ENCODE data around the gene AGTRAP. TPM values are rescaled to one million over a fixed set of nuclear protein-coding genes. Genes with fewer than 3 reads are reported as not detected.

The AGTRAP gene
- total and polyA plus RNA-seq, 2 donors (not counting 1 experiment from before 2014, with no cell fraction given) = 25.5 to 58.8 TPM

DNA sequence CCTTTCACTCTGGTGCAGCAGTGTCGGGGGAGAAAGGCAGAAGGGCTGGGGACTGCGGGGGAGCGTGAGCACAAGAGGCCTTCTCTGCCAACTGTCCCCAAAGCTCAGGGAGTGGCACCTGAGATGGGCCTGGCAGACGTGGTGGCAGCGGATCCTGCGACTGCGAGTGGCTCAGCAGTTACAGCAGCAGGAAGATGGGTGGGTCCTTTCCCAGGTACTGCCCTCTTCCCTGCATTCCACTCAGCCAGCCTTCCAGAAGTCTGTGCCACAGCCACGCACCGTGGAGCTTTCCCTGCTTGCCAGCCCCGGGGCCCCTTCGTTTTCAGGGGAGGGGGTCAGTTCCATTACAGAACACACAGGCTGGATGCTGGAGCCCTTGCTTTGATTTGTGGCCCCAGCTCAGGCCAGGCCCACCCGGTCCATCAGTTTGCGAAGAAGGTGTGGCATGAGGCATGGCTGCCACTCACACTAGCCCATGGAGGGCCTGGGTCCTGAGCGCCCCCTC lies 52.7 kb downstream of the AGTRAP start:
- no peak for DNase-seq (ENCODE audit: low read depth in 2 of 2)
- H3K27ac ChIP-seq (ENCODE audit: insufficient read depth, low read length) = no peak overlapping the region

GRCh38 chr1:11789126-11790067 lies 53.5 kb downstream of the AGTRAP start:
- no peak overlapping the region for H3K4me2 ChIP-seq (ENCODE audit: extremely low read depth, insufficient read depth, low read length)
- no peaks in the 10 kb centered on the region for H3K9me3 ChIP-seq (ENCODE audit: control insufficient read depth, insufficient read depth, low read depth, low read length)
- TF ChIP-seq EZH2 (IDR thresholded peaks at IDR 0.05; ENCODE audit: low read length, missing control alignments) (no peak), CTCF (conservative IDR thresholded peaks at IDR 0.05 in 1 of 2, IDR thresholded peaks at IDR 0.05 in 1 of 2; ENCODE audit: low read depth in 1 of 2, low read length in 2 of 2) (no peak)
- H3K4me3 ChIP-seq (replicated peaks in 1 of 4; ENCODE audit: control extremely low read depth in 1 of 4, insufficient read depth in 1 of 4, low read depth in 3 of 4, low read length in 4 of 4) = no peak overlapping the region
- DNase-seq (ENCODE audit: low read depth in 2 of 2) = no peak
- H4K20me1 ChIP-seq (ENCODE audit: control insufficient read depth, extremely low read depth, insufficient read depth, low read length) = no peaks in the 10 kb centered on the region
- peaks cover 36% of the 10 kb centered on the region for H3K36me3 ChIP-seq (ENCODE audit: control insufficient read depth, insufficient read depth, low read length)
- H3K27me3 ChIP-seq (ENCODE audit: control insufficient read depth, insufficient read depth, low read length) = no peaks in the 10 kb centered on the region
- peak overlapping the region; percentile 96 for H3K27ac ChIP-seq (ENCODE audit: insufficient read depth, low read length)
- no peaks in the 10 kb centered on the region for H3K79me2 ChIP-seq (ENCODE audit: control insufficient read depth, insufficient read depth, low read length)
- H3K4me1 ChIP-seq (ENCODE audit: control insufficient read depth, extremely low read depth, insufficient read depth, low read length) = peaks cover 37% of the 10 kb centered on the region
- H2AFZ ChIP-seq (ENCODE audit: low read length) = no peak overlapping the region
- no peak overlapping the region for H3K9ac ChIP-seq (ENCODE audit: insufficient read depth, low read length)

More for the DNA sequence above, 52.7 kb downstream of the AGTRAP start:
- no peaks in the 10 kb centered on the region for H4K20me1 ChIP-seq (ENCODE audit: control insufficient read depth, extremely low read depth, insufficient read depth, low read length)
- TF ChIP-seq CTCF (conservative IDR thresholded peaks at IDR 0.05 in 1 of 2, IDR thresholded peaks at IDR 0.05 in 1 of 2; ENCODE audit: low read depth in 1 of 2, low read length in 2 of 2) = no peak
- no peak for TF ChIP-seq EZH2 (IDR thresholded peaks at IDR 0.05; ENCODE audit: low read length, missing control alignments)
- H3K4me1 ChIP-seq (ENCODE audit: control insufficient read depth, extremely low read depth, insufficient read depth, low read length) = peaks cover 37% of the 10 kb centered on the region
- H3K4me3 ChIP-seq (replicated peaks in 1 of 4; ENCODE audit: control extremely low read depth in 1 of 4, insufficient read depth in 1 of 4, low read depth in 3 of 4, low read length in 4 of 4) = no peak overlapping the region
- no peak overlapping the region for H3K4me2 ChIP-seq (ENCODE audit: extremely low read depth, insufficient read depth, low read length)
- H3K36me3 ChIP-seq (ENCODE audit: control insufficient read depth, insufficient read depth, low read length) = peaks cover 30% of the 10 kb centered on the region
- H3K27me3 ChIP-seq (ENCODE audit: control insufficient read depth, insufficient read depth, low read length) = no peaks in the 10 kb centered on the region
- H3K79me2 ChIP-seq (ENCODE audit: control insufficient read depth, insufficient read depth, low read length) = no peaks in the 10 kb centered on the region
- H2AFZ ChIP-seq (ENCODE audit: low read length) = no peak overlapping the region
- no peaks in the 10 kb centered on the region for H3K9me3 ChIP-seq (ENCODE audit: control insufficient read depth, insufficient read depth, low read depth, low read length)
- no peak overlapping the region for H3K9ac ChIP-seq (ENCODE audit: insufficient read depth, low read length)

DNA sequence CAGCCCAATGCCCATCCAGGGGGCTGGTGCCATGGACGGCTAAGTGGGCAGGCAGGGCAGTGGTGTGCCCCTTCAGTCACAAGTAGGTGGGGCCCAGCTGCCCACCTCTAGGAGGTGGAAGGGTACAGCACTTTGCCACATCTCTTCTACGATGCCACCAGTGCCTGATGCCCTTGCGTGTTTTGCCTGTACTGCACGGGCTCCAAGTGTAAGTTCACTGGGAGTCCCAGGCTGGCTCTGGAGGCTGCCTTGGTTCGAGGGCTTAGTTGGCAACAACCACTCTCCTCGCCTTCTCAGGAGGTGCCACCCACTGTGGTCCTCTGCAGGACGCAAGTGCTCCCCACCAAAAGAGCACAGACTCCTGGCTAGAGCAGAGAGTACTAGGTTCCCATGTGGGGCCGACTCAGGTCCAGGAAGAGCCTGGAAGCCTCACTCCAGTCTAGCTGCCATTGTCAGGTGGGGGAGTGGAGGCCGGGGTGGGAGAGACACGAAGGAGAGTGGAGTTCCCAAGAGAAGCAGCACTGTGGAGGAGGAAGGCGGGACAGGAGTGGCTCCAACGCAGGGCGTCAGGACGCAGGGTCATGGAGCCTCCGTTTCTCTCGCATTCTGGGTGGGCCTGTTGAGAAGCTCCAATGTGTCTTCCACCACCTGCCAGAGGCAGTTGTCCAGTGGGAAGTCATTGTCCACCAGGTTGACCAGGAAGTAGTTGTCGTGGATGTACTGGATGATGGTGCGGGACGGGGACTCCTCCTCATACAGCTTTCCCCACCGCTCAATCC lies 54.4 kb downstream of the AGTRAP start:
- no peaks in the 10 kb centered on the region for H3K9me3 ChIP-seq (ENCODE audit: control insufficient read depth, insufficient read depth, low read depth, low read length)
- no peak for TF ChIP-seq EZH2 (IDR thresholded peaks at IDR 0.05; ENCODE audit: low read length, missing control alignments)
- no peak for TF ChIP-seq CTCF (conservative IDR thresholded peaks at IDR 0.05 in 1 of 2, IDR thresholded peaks at IDR 0.05 in 1 of 2; ENCODE audit: low read depth in 1 of 2, low read length in 2 of 2)
- peak overlapping the region; percentile 96 for H3K27ac ChIP-seq (ENCODE audit: insufficient read depth, low read length)
- H3K27me3 ChIP-seq (ENCODE audit: control insufficient read depth, insufficient read depth, low read length) = no peaks in the 10 kb centered on the region
- H3K4me2 ChIP-seq (ENCODE audit: extremely low read depth, insufficient read depth, low read length) = peak overlapping the region; percentile 76
- peaks cover 36% of the 10 kb centered on the region for H3K4me1 ChIP-seq (ENCODE audit: control insufficient read depth, extremely low read depth, insufficient read depth, low read length)
- H3K9ac ChIP-seq (ENCODE audit: insufficient read depth, low read length) = peak overlapping the region; percentile 65
- H3K4me3 ChIP-seq (replicated peaks in 1 of 4; ENCODE audit: control extremely low read depth in 1 of 4, insufficient read depth in 1 of 4, low read depth in 3 of 4, low read length in 4 of 4) = peak overlapping the region in 1 of 4 experiments; percentile 25
- H3K79me2 ChIP-seq (ENCODE audit: control insufficient read depth, insufficient read depth, low read length) = no peaks in the 10 kb centered on the region
- H4K20me1 ChIP-seq (ENCODE audit: control insufficient read depth, extremely low read depth, insufficient read depth, low read length) = no peaks in the 10 kb centered on the region
- H2AFZ ChIP-seq (ENCODE audit: low read length) = no peak overlapping the region
- H3K36me3 ChIP-seq (ENCODE audit: control insufficient read depth, insufficient read depth, low read length) = peaks cover 44% of the 10 kb centered on the region
- no peak for DNase-seq (ENCODE audit: low read depth in 2 of 2)

Measured in fibroblast of lung (primary cell).